ENCODE measurements around the gene NDUFAF3. TPM values are rescaled to one million over a fixed set of nuclear protein-coding genes. Genes with fewer than 3 reads are reported as not detected.

The NDUFAF3 gene
- total RNA-seq, 2 experiments from 2014 or later = 124 to 309 TPM

DNA sequence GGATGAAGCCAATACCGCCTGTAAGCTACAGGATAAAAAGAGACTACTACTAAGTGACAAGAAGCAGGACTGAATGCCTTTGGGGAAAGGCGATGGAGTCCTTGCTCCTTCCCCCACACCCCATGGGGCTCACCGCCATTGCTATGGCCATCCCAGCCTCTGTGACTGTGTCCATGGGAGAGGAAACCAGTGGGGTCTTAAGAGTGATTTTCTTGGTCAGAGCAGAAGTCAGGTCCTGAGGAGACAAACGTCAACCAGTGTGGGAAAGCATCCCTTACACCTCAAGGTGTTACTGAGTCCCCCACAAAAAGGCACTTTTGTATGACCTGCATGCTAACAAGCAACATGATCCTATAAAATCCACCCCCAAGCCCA is 6.4 kb downstream of the NDUFAF3 start:
- CTCF ChIA-PET (ENCODE audit: unreplicated experiment) = interaction anchor here (0.6 to 0.9 kb wide), 2 partner anchors 21 to 555 kb away, joined by 3 to 5 read pairs; partner anchors contain the start of gene WDR6
- H3K36me3 ChIP-seq (ENCODE audit: insufficient read depth, low read length) = peaks cover 88% of the 10 kb centered on the region

DNA sequence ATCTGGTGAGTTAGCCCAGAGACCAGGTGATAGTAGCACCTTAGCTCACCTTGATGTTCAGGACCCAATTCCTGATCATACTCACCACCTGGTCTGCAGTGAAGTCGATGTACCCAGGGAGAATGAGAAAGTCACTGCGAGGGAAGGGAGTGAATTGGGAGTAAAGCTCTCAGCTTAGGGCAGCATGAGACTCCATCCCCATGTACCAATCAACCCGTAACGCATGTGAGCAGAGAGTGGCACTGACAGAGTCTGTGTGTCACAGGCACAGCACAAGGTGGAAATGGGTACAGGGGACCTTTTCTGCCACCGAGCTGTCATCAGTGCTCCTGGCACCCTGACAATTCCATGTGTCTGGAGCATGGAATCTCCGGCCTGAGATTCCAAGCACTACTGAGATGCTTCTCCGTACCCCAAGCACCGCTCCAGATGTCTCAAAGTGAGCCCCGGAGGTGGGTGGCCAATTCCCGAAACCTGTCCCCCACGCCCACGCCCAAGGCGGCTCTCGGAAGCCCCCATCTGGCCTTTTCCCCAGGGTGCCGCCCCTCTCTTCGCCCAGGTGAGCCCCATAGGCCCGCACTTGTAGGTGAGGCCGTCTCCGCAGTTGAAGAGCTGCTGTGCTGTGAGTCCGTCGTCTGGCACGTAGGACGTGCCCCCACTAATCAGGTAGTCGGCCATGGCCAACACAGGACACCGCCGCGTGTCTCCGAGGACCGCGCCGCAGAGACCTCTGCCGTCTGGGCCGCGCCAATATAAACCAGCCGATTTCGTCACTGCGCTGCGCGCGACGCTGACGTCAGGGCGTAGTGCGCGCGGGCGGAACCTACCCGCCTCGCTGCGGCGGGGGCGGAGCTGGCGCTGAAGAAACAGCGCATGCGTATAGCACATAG is 7.0 kb downstream of the NDUFAF3 start, which contains the start of gene IMPDH2:
IMPDH2 (minus strand) TSS at position 726 of the 890 bp plus-strand sequence; CDS start at position 678, 48 bp downstream.
- intact Hi-C loops (cut with micrococcal nuclease; ENCODE audit: unreplicated experiment) = loop anchor here (5.0 kb wide), 1 partner anchor 128 kb away; no protein-coding TSS in a partner anchor
- H3K36me3 ChIP-seq (ENCODE audit: insufficient read depth, low read length) = peaks cover 84% of the 10 kb centered on the region
- TF ChIP-seq, protein P1, sequence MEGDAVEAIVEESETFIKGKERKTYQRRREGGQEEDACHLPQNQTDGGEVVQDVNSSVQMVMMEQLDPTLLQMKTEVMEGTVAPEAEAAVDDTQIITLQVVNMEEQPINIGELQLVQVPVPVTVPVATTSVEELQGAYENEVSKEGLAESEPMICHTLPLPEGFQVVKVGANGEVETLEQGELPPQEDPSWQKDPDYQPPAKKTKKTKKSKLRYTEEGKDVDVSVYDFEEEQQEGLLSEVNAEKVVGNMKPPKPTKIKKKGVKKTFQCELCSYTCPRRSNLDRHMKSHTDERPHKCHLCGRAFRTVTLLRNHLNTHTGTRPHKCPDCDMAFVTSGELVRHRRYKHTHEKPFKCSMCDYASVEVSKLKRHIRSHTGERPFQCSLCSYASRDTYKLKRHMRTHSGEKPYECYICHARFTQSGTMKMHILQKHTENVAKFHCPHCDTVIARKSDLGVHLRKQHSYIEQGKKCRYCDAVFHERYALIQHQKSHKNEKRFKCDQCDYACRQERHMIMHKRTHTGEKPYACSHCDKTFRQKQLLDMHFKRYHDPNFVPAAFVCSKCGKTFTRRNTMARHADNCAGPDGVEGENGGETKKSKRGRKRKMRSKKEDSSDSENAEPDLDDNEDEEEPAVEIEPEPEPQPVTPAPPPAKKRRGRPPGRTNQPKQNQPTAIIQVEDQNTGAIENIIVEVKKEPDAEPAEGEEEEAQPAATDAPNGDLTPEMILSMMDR (conservative IDR thresholded peaks at IDR 0.05; ENCODE audit: low read length) = peak; percentile 48; the same call in 1 of the 2 replicates
- TF ChIP-seq EZH2phosphoT487 (IDR thresholded peaks at IDR 0.05; ENCODE audit: borderline replicate concordance, low read depth, low read length) = no peak
- BruUV-seq (replicated peaks) = TSS peak; percentile 64
- peak within 1 kb of the TSS; percentile 80 for H3K4me3 ChIP-seq (ENCODE audit: low read depth, low read length, poor library complexity, severe bottlenecking)
- H3K79me2 ChIP-seq (ENCODE audit: insufficient read depth, low read depth, low read length) = peaks cover 24% of the 10 kb centered on the region
- no peaks in the 10 kb centered on the region for H3K9me3 ChIP-seq (ENCODE audit: low read length)
- no peaks in the 10 kb centered on the region for H3K9me2 ChIP-seq (ENCODE audit: insufficient read depth, low read length)
- H3K27ac ChIP-seq (ENCODE audit: low read depth, low read length, poor library complexity, severe bottlenecking) = peak within 1 kb of the TSS; percentile 58
- POLR2A ChIA-PET = interaction anchor here (0.5 to 1.4 kb wide), 12 partner anchors 9 to 643 kb away, joined by 3 to 8 read pairs (median 4); partner anchors contain the start of genes QRICH1 and WDR6
- H2AFZ ChIP-seq (ENCODE audit: low read length) = no peak within 1 kb of the TSS
- H4K20me1 ChIP-seq (ENCODE audit: insufficient read depth, low read length) = no peaks in the 10 kb centered on the region
- CTCF ChIA-PET (ENCODE audit: unreplicated experiment) = interaction anchor here (0.6 to 0.9 kb wide), 2 partner anchors 22 to 556 kb away, joined by 3 to 5 read pairs; partner anchors contain the start of gene WDR6
- H3K4me1 ChIP-seq (ENCODE audit: insufficient read depth, low read length, poor library complexity, severe bottlenecking) = peaks cover 51% of the 10 kb centered on the region
- peak; percentile 97 for DNase-seq (ENCODE audit: low spot score)
- H3K4me2 ChIP-seq (ENCODE audit: low read length) = peak within 1 kb of the TSS; percentile 91

More for the DNA sequence above, 6.4 kb downstream of the NDUFAF3 start:
- POLR2A ChIA-PET = no interaction called here
- Histone ChIP-seq H3K27ac (ENCODE audit: low read depth, low read length, poor library complexity, severe bottlenecking) (peak overlapping the region; percentile 58), H3K9me2 (ENCODE audit: insufficient read depth, low read length) (no peaks in the 10 kb centered on the region), H3K9me3 (ENCODE audit: low read length) (no peaks in the 10 kb centered on the region), H3K79me2 (ENCODE audit: insufficient read depth, low read depth, low read length) (peaks cover 30% of the 10 kb centered on the region), H3K4me3 (ENCODE audit: low read depth, low read length, poor library complexity, severe bottlenecking) (peak overlapping the region; percentile 80), H3K4me2 (ENCODE audit: low read length) (peak overlapping the region; percentile 91), H3K4me1 (ENCODE audit: insufficient read depth, low read length, poor library complexity, severe bottlenecking) (peaks cover 57% of the 10 kb centered on the region), H2AFZ (ENCODE audit: low read length) (no peak overlapping the region), H4K20me1 (ENCODE audit: insufficient read depth, low read length) (0 out of 2 replicates have a peak, but pooled peaks cover under 1% of the 10 kb centered on the region)
- no TSS peak for BruUV-seq (replicated peaks)
- TF ChIP-seq, protein P1 (conservative IDR thresholded peaks at IDR 0.05; ENCODE audit: low read length) = no peak
- no peak for TF ChIP-seq EZH2phosphoT487 (IDR thresholded peaks at IDR 0.05; ENCODE audit: borderline replicate concordance, low read depth, low read length)
- intact Hi-C loops (cut with micrococcal nuclease; ENCODE audit: unreplicated experiment) = loop anchor here (5.0 kb wide), 1 partner anchor 129 kb away; no protein-coding TSS in a partner anchor
- no peak for DNase-seq (ENCODE audit: low spot score)
